Naive thymus-derived CD4-positive, alpha-beta T cell (primary cell): Measurements from ENCODE around the gene SYT17. TPM values are rescaled to one million over a fixed set of nuclear protein-coding genes. Genes with fewer than 3 reads are reported as not detected.

ENCODE experiments used
- ATAC-seq: fragments of 150-1000 bp; cut with Tn5 transposase; 2 replicates; pipeline ENCODE4 v1.10.0; 2021; ENCODE audit warnings: mild to moderate bottlenecking, moderate library complexity
- CTCF ChIA-PET: fragments of 350-600 bp; sonication (Branson Sonifier 250); formaldehyde crosslinking; loops from one replicate; lab custom pipeline; 2021; ENCODE audit warnings: antibody characterized with exemption; lab: Charles Lee
- POLR2A ChIA-PET: fragments of 350-600 bp; sonication (Branson Sonifier 250); formaldehyde crosslinking; loops from one replicate; lab custom pipeline; 2021; ENCODE audit warnings: antibody characterized with exemption, inconsistent platforms; lab: Charles Lee
- DNase-seq, 9 donors: peaks; one replicate each; pipeline versions ENCODE4 v3.0.0 to v3.0.0-alpha.2; 2020 to 2022; ENCODE audit warnings: mixed read lengths in 1 of 9
- H3K27ac ChIP-seq: one replicate; pipeline ENCODE4 v1.7.0; 2013; ENCODE audit warnings: mild to moderate bottlenecking, low read depth, low read length, moderate library complexity
- H3K27me3 ChIP-seq, 2 donors: one replicate each; pipeline ENCODE4 v1.7.0; 2013; ENCODE audit warnings: low read length in 2 of 2, mild to moderate bottlenecking in 2 of 2, moderate library complexity in 2 of 2; ENCODE audit not compliant: control insufficient read depth in 2 of 2, insufficient read depth in 2 of 2
- H3K36me3 ChIP-seq, 3 experiments: 1 replicate in 2 of 3; 2 replicates in 1 of 3; pipeline ENCODE4 v1.7.0; 2013; ENCODE audit warnings: low read length in 3 of 3, mild to moderate bottlenecking in 3 of 3, moderate library complexity in 1 of 3; ENCODE audit not compliant: insufficient read depth in 3 of 3, control insufficient read depth in 2 of 3
- H3K4me1 ChIP-seq, 2 donors: one replicate each; pipeline ENCODE4 v1.7.0; 2013; ENCODE audit warnings: low read length in 2 of 2, mild to moderate bottlenecking in 2 of 2, moderate library complexity in 1 of 2; ENCODE audit not compliant: control insufficient read depth in 2 of 2, insufficient read depth in 2 of 2
- H3K4me3 ChIP-seq: 2 replicates; pipeline ENCODE4 v1.7.0; 2013; ENCODE audit warnings: mild to moderate bottlenecking, low read length
- H3K9me3 ChIP-seq, 3 experiments: 1 replicate in 2 of 3; 2 replicates in 1 of 3; pipeline ENCODE4 v1.7.0; 2013; ENCODE audit warnings: low read length in 3 of 3; ENCODE audit not compliant: control insufficient read depth in 2 of 3
- H3K27ac Mint-ChIP-seq, 9 donors: one replicate each; pipeline ENCODE4 v1.8.0; 2020 to 2022; ENCODE audit warnings: mixed read lengths in 9 of 9, mild to moderate bottlenecking in 8 of 9, moderate library complexity in 5 of 9, inconsistent platforms in 2 of 9
- H3K27me3 Mint-ChIP-seq, 5 donors: one replicate each; pipeline ENCODE4 v1.8.0; 2021 to 2022; ENCODE audit warnings: mixed read lengths in 5 of 5, mild to moderate bottlenecking in 1 of 5
- H3K36me3 Mint-ChIP-seq, 5 donors: one replicate each; pipeline ENCODE4 v1.8.0; 2020 to 2022; ENCODE audit warnings: mixed read lengths in 5 of 5, mild to moderate bottlenecking in 3 of 5, inconsistent platforms in 1 of 5
- H3K4me1 Mint-ChIP-seq, 7 donors: one replicate each; pipeline ENCODE4 v1.8.0; 2020 to 2022; ENCODE audit warnings: mixed read lengths in 7 of 7, mild to moderate bottlenecking in 3 of 7, inconsistent platforms in 1 of 7
- H3K4me3 Mint-ChIP-seq, 10 donors: one replicate each; pipeline ENCODE4 v1.8.0; 2020 to 2022; ENCODE audit warnings: mild to moderate bottlenecking in 10 of 10, mixed read lengths in 10 of 10, moderate library complexity in 6 of 10, inconsistent platforms in 2 of 10
- H3K9me3 Mint-ChIP-seq, 11 donors: one replicate each; pipeline ENCODE4 v1.8.0; 2020 to 2022; ENCODE audit warnings: mixed read lengths in 11 of 11, mild to moderate bottlenecking in 4 of 11, inconsistent platforms in 1 of 11, moderate library complexity in 1 of 11
- intact Hi-C, 2 donors: fragments of 100-400 bp; cut with micrococcal nuclease; formaldehyde crosslinking; loops; one replicate each; pipeline ENCODE4 v1.15.1; 2023
- polyA plus RNA-seq, 2 donors: library from polyadenylated mRNA; unstranded; fragments of 300-500 nt; fragmentation: Illumina TruSeq; gene quantifications; one replicate each; pipeline ENCODE4 v1.2.3, GENCODE V29; 2021
- total RNA-seq, 6 experiments: library from RNA in 5 of 6; stranded (reverse) in 5 of 6; gene quantifications; 1 replicate in 5 of 6; 2 replicates in 1 of 6; pipeline ENCODE4 v1.2.3 and lab custom pipeline; 2021 to 2026

Gene SYT17
- total and polyA plus RNA-seq, 7 experiments from 2014 or later: 0.08 to 3.6 (median 0.24) TPM; not detected in 4

GRCh38 chr16:19304750-19305149, 136.7 kb downstream of the SYT17 start:
- H3K36me3 Mint-ChIP-seq: peaks cover 0 to 4% (median 0%) of the 10 kb centered on the region in 5 donors
- peaks cover 0 to 9% (median 3%) of the 10 kb centered on the region in 11 donors for H3K9me3 Mint-ChIP-seq
- Histone ChIP-seq H3K9me3 (no peaks in the 10 kb centered on the region), H3K36me3 (no peaks in the 10 kb centered on the region), H3K27ac (no peak overlapping the region), H3K27me3 (no peaks in the 10 kb centered on the region), H3K4me1 (no peaks in the 10 kb centered on the region), H3K4me3 (no peak overlapping the region)
- ChIA-PET POLR2A (no interaction called here), CTCF (no interaction called here)
- no peak overlapping the region for H3K27ac Mint-ChIP-seq
- peaks cover 0 to 3% (median 0%) of the 10 kb centered on the region in 7 donors for H3K4me1 Mint-ChIP-seq
- ATAC-seq: no peak
- DNase-seq: no peak
- no peak overlapping the region for H3K4me3 Mint-ChIP-seq
- intact Hi-C loops: no loop called here
- H3K27me3 Mint-ChIP-seq: peaks cover 0 to 31% (median 6%) of the 10 kb centered on the region in 5 donors

DNA sequence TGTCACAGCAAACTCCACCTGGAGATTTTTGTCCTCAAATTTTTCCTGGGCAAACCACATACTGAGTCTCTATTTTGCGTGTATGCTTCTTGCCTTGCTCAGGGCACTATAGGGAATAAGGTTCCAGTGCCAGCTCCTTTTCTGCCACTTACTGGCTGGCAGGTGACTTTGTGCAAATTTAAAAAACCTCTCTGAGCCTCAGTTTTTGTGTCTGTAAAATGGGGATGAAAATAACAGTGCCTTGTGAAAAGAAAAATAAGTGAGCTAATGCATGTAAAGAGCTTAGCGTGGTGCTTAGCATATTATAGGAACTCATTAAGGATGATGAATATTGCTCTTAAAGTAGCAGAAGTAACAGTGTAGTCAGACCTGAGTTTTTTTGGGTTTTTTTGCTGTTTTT, 137.4 kb downstream of the SYT17 start:
- Mint-ChIP-seq H3K36me3 (peaks cover 0 to 4% (median 0%) of the 10 kb centered on the region in 5 donors), H3K9me3 (peaks cover 0 to 9% (median 3%) of the 10 kb centered on the region in 11 donors), H3K27me3 (peaks cover 0 to 31% (median 6%) of the 10 kb centered on the region in 5 donors), H3K27ac (no peak overlapping the region), H3K4me3 (no peak overlapping the region), H3K4me1 (peaks cover 0 to 3% (median 0%) of the 10 kb centered on the region in 7 donors)
- Histone ChIP-seq H3K9me3 (no peaks in the 10 kb centered on the region), H3K27me3 (no peaks in the 10 kb centered on the region), H3K27ac (no peak overlapping the region), H3K4me1 (no peaks in the 10 kb centered on the region), H3K4me3 (no peak overlapping the region), H3K36me3 (no peaks in the 10 kb centered on the region)
- no peak for DNase-seq
- ChIA-PET CTCF (no interaction called here), POLR2A (no interaction called here)
- ATAC-seq: no peak
- intact Hi-C loops: no loop called here

- POLR2A ChIA-PET: no interaction called here
- Histone ChIP-seq H3K27me3 (no peaks in the 10 kb centered on the region), H3K4me3 (no peak overlapping the region), H3K27ac (no peak overlapping the region), H3K9me3 (no peaks in the 10 kb centered on the region), H3K36me3 (no peaks in the 10 kb centered on the region), H3K4me1 (no peaks in the 10 kb centered on the region)
- Mint-ChIP-seq H3K27me3 (peaks cover 0 to 26% (median 6%) of the 10 kb centered on the region in 5 donors), H3K36me3 (peaks cover 0 to 4% (median 0%) of the 10 kb centered on the region in 5 donors), H3K4me3 (no peak overlapping the region), H3K27ac (no peak overlapping the region), H3K4me1 (peaks cover 0 to 1% (median 0%) of the 10 kb centered on the region in 7 donors), H3K9me3 (peaks cover 0 to 6% (median 0%) of the 10 kb centered on the region in 11 donors)
- intact Hi-C loops: no loop called here
- CTCF ChIA-PET: no interaction called here
- DNase-seq (no peak), ATAC-seq (no peak)
Observed at GRCh38 chr16:19307587-19308241, 139.7 kb downstream of the SYT17 start.

- CTCF ChIA-PET: no interaction called here
- H3K4me1 ChIP-seq: no peaks in the 10 kb centered on the region
- DNase-seq: no peak
- Mint-ChIP-seq H3K27ac (no peak overlapping the region), H3K36me3 (peaks cover 0 to 4% (median 0%) of the 10 kb centered on the region in 5 donors), H3K9me3 (peaks cover 0 to 6% (median 0%) of the 10 kb centered on the region in 11 donors), H3K4me3 (no peak overlapping the region), H3K27me3 (peaks cover 0 to 21% (median under 1%) of the 10 kb centered on the region in 5 donors), H3K4me1 (peaks cover 0 to under 1% (median 0%) of the 10 kb centered on the region in 7 donors)
- no peaks in the 10 kb centered on the region for H3K27me3 ChIP-seq
- no peak for ATAC-seq
- intact Hi-C loops: no loop called here
- H3K36me3 ChIP-seq: no peaks in the 10 kb centered on the region
- H3K27ac ChIP-seq: no peak overlapping the region
- H3K9me3 ChIP-seq: no peaks in the 10 kb centered on the region
- POLR2A ChIA-PET: interaction anchor here (0.6 kb wide), 1 partner anchor 407 kb away, joined by 3 read pairs; no protein-coding TSS in a partner anchor
- no peak overlapping the region for H3K4me3 ChIP-seq
Observed at GRCh38 chr16:19308392-19308791, 140.4 kb downstream of the SYT17 start.

GRCh38 chr16:19309178-19309577, 141.1 kb downstream of the SYT17 start:
- intact Hi-C loops: no loop called here
- POLR2A ChIA-PET: interaction anchor here (0.6 kb wide), 1 partner anchor 406 kb away, joined by 3 read pairs; no protein-coding TSS in a partner anchor
- H3K27ac Mint-ChIP-seq: no peak overlapping the region

GRCh38 chr16:19314718-19315425, 146.8 kb downstream of the SYT17 start:
- POLR2A ChIA-PET: no interaction called here
- H3K27ac Mint-ChIP-seq: no peak overlapping the region
- H3K9me3 Mint-ChIP-seq: peaks cover 0 to 2% (median 0%) of the 10 kb centered on the region in 11 donors
- no peaks in the 10 kb centered on the region for H3K36me3 ChIP-seq
- CTCF ChIA-PET: no interaction called here
- no peaks in the 10 kb centered on the region for H3K4me1 Mint-ChIP-seq
- peaks cover 0 to 4% (median 0%) of the 10 kb centered on the region in 5 donors for H3K27me3 Mint-ChIP-seq
- no peak for ATAC-seq
- H3K27ac ChIP-seq: no peak overlapping the region
- no peaks in the 10 kb centered on the region for H3K4me1 ChIP-seq
- intact Hi-C loops: no loop called here
- H3K36me3 Mint-ChIP-seq: no peaks in the 10 kb centered on the region
- H3K4me3 ChIP-seq: no peak overlapping the region
- no peak overlapping the region for H3K4me3 Mint-ChIP-seq
- no peaks in the 10 kb centered on the region for H3K27me3 ChIP-seq
- no peaks in the 10 kb centered on the region for H3K9me3 ChIP-seq
- no peak for DNase-seq

More at GRCh38 chr16:19309178-19309577, 141.1 kb downstream of the SYT17 start:
- Mint-ChIP-seq H3K9me3 (peaks cover 0 to 6% (median 0%) of the 10 kb centered on the region in 11 donors), H3K4me1 (no peaks in the 10 kb centered on the region), H3K36me3 (peaks cover 0 to 4% (median 0%) of the 10 kb centered on the region in 5 donors), H3K27me3 (peaks cover 0 to 19% (median 0%) of the 10 kb centered on the region in 5 donors), H3K4me3 (no peak overlapping the region)
- Histone ChIP-seq H3K27ac (no peak overlapping the region), H3K27me3 (no peaks in the 10 kb centered on the region), H3K4me1 (no peaks in the 10 kb centered on the region), H3K36me3 (no peaks in the 10 kb centered on the region), H3K9me3 (no peaks in the 10 kb centered on the region), H3K4me3 (no peak overlapping the region)
- DNase-seq: no peak
- no peak for ATAC-seq
- CTCF ChIA-PET: no interaction called here
